Stimulated activated CD8-positive, alpha-beta memory T cell treated with anti-CD3 and anti-CD28 coated beads, Interleukin-15, amount 100 ng/mL, for 48 hours (primary cell): ENCODE results near the gene FBXL12.
"Not testable (repeated sequence)": the region's sequence is repeated elsewhere in the genome, so short reads cannot be mapped to it uniquely, and the experiment has no call there.

Experiments
- DNase-seq, 2 donors: peaks; one replicate each; pipeline ENCODE4 v3.0.0-alpha.2; 2020; ENCODE audit warnings: low read depth in 2 of 2

Gene FBXL12

GRCh38 chr19:9839415-9839814, 20.5 kb upstream of the FBXL12 start:
- DNase-seq = no peak

GRCh38 chr19:9838324-9838723, 19.4 kb upstream of the FBXL12 start:
- no peak for DNase-seq

GRCh38 chr19:9836021-9836420, 17.1 kb upstream of the FBXL12 start:
- DNase-seq = no peak

- DNase-seq = no peak
These were observed 16.6 kb upstream of the FBXL12 start for GRCh38 chr19:9835507-9835949.

- peak; percentile 99 for DNase-seq
These were observed 16.0 kb upstream of the FBXL12 start, which contains the start of gene PIN1 for GRCh38 chr19:9834726-9835506. Gene PIN1 (plus strand): TSS chr19:9835318. CDS start chr19:9835345, 27 bp downstream.

- DNase-seq = no peak
These were observed 15.4 kb upstream of the FBXL12 start for GRCh38 chr19:9834307-9834725.

- no peak for DNase-seq
These were observed 9.7 kb upstream of the FBXL12 start for GRCh38 chr19:9828551-9829063.

- peak; percentile 81 to 85 for DNase-seq
These were observed 8.7 kb upstream of the FBXL12 start, which contains the start of gene UBL5 for GRCh38 chr19:9827289-9828238. Gene UBL5 (plus strand): TSS chr19:9827918. CDS start chr19:9828338, 420 bp downstream.

GRCh38 chr19:9823816-9824215, 4.9 kb upstream of the FBXL12 start:
- DNase-seq = no peak

GRCh38 chr19:9820034-9820433, 1.2 kb upstream of the FBXL12 start:
- DNase-seq = not testable (repeated sequence)

GRCh38 chr19:9819596-9819909, 674 bp upstream of the FBXL12 start:
- no peak for DNase-seq

- DNase-seq = no peak
These were observed 625 bp downstream of the FBXL12 start for GRCh38 chr19:9818175-9818733.

- DNase-seq = no peak
These were observed 7.7 kb downstream of the FBXL12 start for GRCh38 chr19:9811139-9811538.

GRCh38 chr19:9808855-9809824, 9.7 kb downstream of the FBXL12 start:
- DNase-seq = no peak

- no peak for DNase-seq
These were observed 12.1 kb downstream of the FBXL12 start for GRCh38 chr19:9806803-9807202.

- no peak for DNase-seq
These were observed 16.9 kb downstream of the FBXL12 start for GRCh38 chr19:9801976-9802375.

- no peak for DNase-seq
These were observed 19.7 kb downstream of the FBXL12 start for GRCh38 chr19:9799162-9799561.

- DNase-seq = no peak
These were observed 21.0 kb downstream of the FBXL12 start for GRCh38 chr19:9797871-9798270.

GRCh38 chr19:9796113-9796773, 22.6 kb downstream of the FBXL12 start:
- DNase-seq = peak; percentile 66 to 72

- DNase-seq = peak; percentile 35 to 54
These were observed 25.7 kb downstream of the FBXL12 start for GRCh38 chr19:9793071-9793591.
